ENCODE results near the gene ANKK1.

Gene ANKK1

GRCh38 chr11:113409526-113409925 is 21.9 kb downstream of the ANKK1 start:
- no peak for DNase-seq

GRCh38 chr11:113410414-113411135 is 23.0 kb downstream of the ANKK1 start:
- no peak for DNase-seq

GRCh38 chr11:113411536-113411935 is 24.0 kb downstream of the ANKK1 start:
- no peak for DNase-seq

- no peak for DNase-seq
These were observed 25.1 kb downstream of the ANKK1 start for GRCh38 chr11:113412675-113413074.

- no peak for DNase-seq
These were observed 27.8 kb downstream of the ANKK1 start for GRCh38 chr11:113415343-113415742.

GRCh38 chr11:113417428-113417827 is 29.8 kb downstream of the ANKK1 start:
- DNase-seq, result no peak

- no peak for DNase-seq
These were observed 31.9 kb downstream of the ANKK1 start for GRCh38 chr11:113419454-113420003.

GRCh38 chr11:113420808-113421207 is 33.2 kb downstream of the ANKK1 start:
- no peak for DNase-seq

GRCh38 chr11:113426686-113427085 is 39.1 kb downstream of the ANKK1 start:
- DNase-seq, result no peak

GRCh38 chr11:113431746-113432145 is 44.2 kb downstream of the ANKK1 start:
- no peak for DNase-seq

GRCh38 chr11:113435190-113435968 is 47.8 kb downstream of the ANKK1 start:
- DNase-seq, result no peak

GRCh38 chr11:113436672-113437252 is 49.2 kb downstream of the ANKK1 start:
- DNase-seq, result no peak

- DNase-seq, result no peak
These were observed 53.2 kb downstream of the ANKK1 start for GRCh38 chr11:113440816-113441215.

- DNase-seq, result no peak
These were observed 57.0 kb downstream of the ANKK1 start for GRCh38 chr11:113444502-113445123.

- DNase-seq, result no peak
These were observed 58.5 kb downstream of the ANKK1 start for GRCh38 chr11:113446112-113446511.

GRCh38 chr11:113446938-113447337 is 59.4 kb downstream of the ANKK1 start:
- DNase-seq, result no peak

- DNase-seq, result no peak
These were observed 60.2 kb downstream of the ANKK1 start for GRCh38 chr11:113447621-113448315.

GRCh38 chr11:113448316-113448677 is 60.7 kb downstream of the ANKK1 start:
- no peak for DNase-seq

GRCh38 chr11:113449743-113450142 is 62.2 kb downstream of the ANKK1 start:
- DNase-seq, result no peak
